Middle frontal gyrus (tissue), 1 donor: ENCODE measurements around the gene AK3.
"Not testable (repeated sequence)": the region's sequence is repeated elsewhere in the genome, so short reads cannot be mapped to it uniquely, and the experiment has no call there.

Experiments
- DNase-seq: peaks from one replicate; pipeline ENCODE4 v3.0.0-alpha.2; 2015; ENCODE audit warnings: low spot score; ENCODE audit errors: extremely low spot score

The AK3 gene

GRCh38 chr9:4668604-4669003, 72.4 kb downstream of the AK3 start:
- DNase-seq = no peak

- DNase-seq = no peak
These were observed 73.3 kb downstream of the AK3 start for GRCh38 chr9:4667681-4668080.

- peak; percentile 35 for DNase-seq
These were observed 74.8 kb downstream of the AK3 start, which contains the start of gene SPATA6L for GRCh38 chr9:4666042-4666699. Gene SPATA6L (minus strand): TSS chr9:4666480. CDS start chr9:4666250, 230 bp downstream.

- DNase-seq = no peak
These were observed 75.6 kb downstream of the AK3 start for GRCh38 chr9:4665357-4665756.

GRCh38 chr9:4663956-4664355, 77.0 kb downstream of the AK3 start:
- no peak for DNase-seq

GRCh38 chr9:4662989-4663792, 77.8 kb downstream of the AK3 start:
- DNase-seq = no peak

GRCh38 chr9:4662108-4662988, 78.7 kb downstream of the AK3 start, which contains the start of gene PLPP6:
Gene PLPP6 (plus strand): TSS chr9:4662294. CDS start chr9:4662376, 82 bp downstream.
- peak; percentile 58 for DNase-seq

- no peak for DNase-seq
These were observed 79.4 kb downstream of the AK3 start for GRCh38 chr9:4661611-4662010.

- DNase-seq = no peak
These were observed 79.8 kb downstream of the AK3 start for GRCh38 chr9:4661165-4661564.

- not testable (repeated sequence) for DNase-seq
These were observed 80.3 kb downstream of the AK3 start for GRCh38 chr9:4660665-4661064.
